K562 (cell line): ENCODE data around the gene HUNK. TPM values are rescaled to one million over a fixed set of nuclear protein-coding genes. Genes with fewer than 3 reads are reported as not detected.

Experiments used
- ATAC-seq: fragments of 200-7000 bp; cut with Tn5 transposase; 3 replicates; pipeline ENCODE4 v1.9.1; 2020; ENCODE audit warnings: moderate library complexity
- BruUV-seq: library from RNA; stranded (reverse); fragments of 400-500 nt; replicated peaks from 2 replicates; lab custom pipeline; 2021; lab: Mats Ljungman, UMichigan
- CTCF ChIA-PET: fragments of 300-600 bp; formaldehyde crosslinking; extraction: SDS; loops from one replicate; lab custom pipeline; 2021; ENCODE audit warnings: low intra/inter-chr PET ratio; lab: Yijun Ruan, JAX
- POLR2A ChIA-PET: fragments of 300-600, 350-650 bp; sonication (Branson Sonifier 250); formaldehyde crosslinking; extraction: SDS; loops from one replicate; lab custom pipeline; 2021; ENCODE audit warnings: antibody characterized with exemption, inconsistent platforms; lab: Yijun Ruan, JAX
- DNase-seq, 4 experiments: peaks; one replicate each; pipeline versions ENCODE4 v3.0.0 to v3.0.0-alpha.2; 2011 to 2018; ENCODE audit warnings: low spot score in 3 of 4, mixed read lengths in 3 of 4; ENCODE audit errors: extremely low read depth in 1 of 4
- FAIRE-seq: peaks from 2 replicates; lab custom pipeline; 2011; peaks lifted over from hg19 to GRCh38; lab: Jason Lieb, UNC
- H2AFZ ChIP-seq: 2 replicates; pipeline ENCODE4 v1.6.0; 2011; ENCODE audit warnings: low read depth, low read length, control low read depth, inconsistent platforms
- H3K27ac ChIP-seq: fragments of 200-600 bp; 3 replicates; pipeline ENCODE4 v1.8.0; 2011; ENCODE audit warnings: low read depth, mild to moderate bottlenecking, control low read depth, inconsistent platforms, low read length, moderate library complexity, mixed read lengths; ENCODE audit errors: extremely low read depth
- H3K27me3 ChIP-seq, 2 experiments: fragments of 300-600 bp in 1 of 2; 2 replicates in 1 of 2; 3 replicates in 1 of 2; pipeline versions ENCODE4 v1.6.0 to v1.8.0; 2011; ENCODE audit warnings: inconsistent platforms in 2 of 2, low read length in 2 of 2, mild to moderate bottlenecking in 1 of 2, mixed read lengths in 1 of 2, moderate library complexity in 1 of 2; ENCODE audit not compliant: control insufficient read depth in 2 of 2, insufficient read depth in 2 of 2
- H3K36me3 ChIP-seq: fragments of 300-600 bp; 3 replicates; pipeline ENCODE4 v1.8.0; 2011; ENCODE audit warnings: mild to moderate bottlenecking, low read length, inconsistent platforms; ENCODE audit not compliant: control insufficient read depth, insufficient read depth
- H3K4me1 ChIP-seq, 2 experiments: fragments of 200-600 bp in 1 of 2; replicated peaks in 1 of 2; 2 replicates in 1 of 2; 3 replicates in 1 of 2; pipeline versions ENCODE4 v1.5.1 to v1.8.0; 2011; ENCODE audit warnings: inconsistent platforms in 2 of 2, low read length in 2 of 2, mild to moderate bottlenecking in 1 of 2, mixed read lengths in 1 of 2, moderate library complexity in 1 of 2; ENCODE audit not compliant: control insufficient read depth in 2 of 2, insufficient read depth in 2 of 2
- H3K4me2 ChIP-seq: 2 replicates; pipeline ENCODE4 v1.6.1; 2011; ENCODE audit warnings: low read length, control low read depth, inconsistent platforms, mixed read lengths; ENCODE audit not compliant: insufficient read depth
- H3K4me3 ChIP-seq: fragments of 200-600 bp; sonication (generic), shearing (Covaris generic); 2 replicates; pipeline ENCODE4 v1.5.1; 2016; ENCODE audit warnings: control low read depth, inconsistent platforms
- H3K79me2 ChIP-seq: fragments of 200-600 bp; 3 replicates; pipeline ENCODE4 v1.8.0; 2011; ENCODE audit warnings: low read length, inconsistent platforms; ENCODE audit not compliant: control insufficient read depth, insufficient read depth
- H3K9ac ChIP-seq, 2 experiments: 2 replicates each; pipeline versions ENCODE4 v1.6.0 to v1.6.1; 2011; ENCODE audit warnings: low read depth in 2 of 2, low read length in 2 of 2, control low read depth in 1 of 2, inconsistent platforms in 1 of 2, mild to moderate bottlenecking in 1 of 2, mixed read lengths in 1 of 2; ENCODE audit not compliant: insufficient read depth in 1 of 2
- H3K9me1 ChIP-seq: one replicate; pipeline ENCODE4 v1.6.0; 2011; ENCODE audit warnings: inconsistent platforms, mild to moderate bottlenecking, low read length, moderate library complexity; ENCODE audit not compliant: control insufficient read depth, insufficient read depth
- H3K9me3 ChIP-seq: replicated peaks from 2 replicates; pipeline ENCODE4 v1.5.1; 2011; ENCODE audit warnings: low read depth, low read length, inconsistent platforms; ENCODE audit not compliant: control insufficient read depth, insufficient read depth
- H4K20me1 ChIP-seq: replicated peaks from 2 replicates; pipeline ENCODE4 v1.6.1; 2011; ENCODE audit warnings: low read length, inconsistent platforms, mixed read lengths; ENCODE audit not compliant: control insufficient read depth, insufficient read depth
- BCOR ChIP-seq: fragments of 450-650 bp; IDR thresholded peaks from 2 replicates; pipeline ENCODE4 v1.6.1; 2016
- HNRNPH1 ChIP-seq: fragments of 200-400 bp; formaldehyde crosslinking; optimal IDR thresholded peaks from 2 replicates; pipeline ENCODE3; 2017; ENCODE audit warnings: low read depth, mild to moderate bottlenecking, low read length, moderate library complexity
- IRF2 ChIP-seq: sonication (generic); formaldehyde crosslinking; IDR thresholded peaks from 2 replicates; pipeline ENCODE4 v1.8.1; 2022; ENCODE audit warnings: mild to moderate bottlenecking, missing genetic modification reagents
- MTA3 ChIP-seq: fragments of 450-650 bp; formaldehyde crosslinking; IDR thresholded peaks from 2 replicates; pipeline ENCODE4 v1.6.1; 2017; ENCODE audit warnings: mild to moderate bottlenecking, borderline replicate concordance
- RBM14 ChIP-seq: fragments of 200-400 bp; formaldehyde crosslinking; IDR thresholded peaks from 2 replicates; pipeline ENCODE4 v1.6.1; 2018; ENCODE audit warnings: low read depth, mild to moderate bottlenecking, low read length, moderate library complexity, borderline replicate concordance; ENCODE audit not compliant: insufficient read depth
- RBM34 ChIP-seq: fragments of 200-400 bp; formaldehyde crosslinking; IDR thresholded peaks from 2 replicates; pipeline ENCODE4 v1.6.1; 2018; ENCODE audit warnings: low read length, borderline replicate concordance; ENCODE audit not compliant: insufficient read depth
- ZNF507 ChIP-seq: conservative IDR thresholded peaks from 2 replicates; pipeline ENCODE4 v1.6.1; 2017; ENCODE audit warnings: missing genetic modification characterization, missing compliant biosample characterization
- ZNF584 ChIP-seq: fragments of 200-800 bp; sonication (Bioruptor generic); IDR thresholded peaks from 2 replicates; pipeline ENCODE4 v1.6.1; 2016; ENCODE audit warnings: low read depth, mild to moderate bottlenecking, missing genetic modification characterization, missing compliant biosample characterization
- ZNF766 ChIP-seq: fragments of 200-800 bp; sonication (Bioruptor generic); conservative IDR thresholded peaks from 2 replicates; pipeline ENCODE4 v1.6.1; 2016; ENCODE audit warnings: missing genetic modification characterization, missing compliant biosample characterization
- in situ Hi-C: fragments of 300-500 bp; cut with MboI; formaldehyde crosslinking; loops from 4 replicates; pipeline ENCODE4 v1.15.0; 2018; ENCODE audit warnings: inconsistent platforms, mixed read lengths
- intact Hi-C: fragments of 100-400 bp; cut with micrococcal nuclease; formaldehyde crosslinking; loops from 2 replicates; pipeline ENCODE4 v1.14.2; 2022
- polyA plus RNA-seq, 8 experiments: library from polyadenylated mRNA; depleted of rRNA in 4 of 8; stranded (reverse) in 5 of 8; unstranded in 3 of 8; fragments of >200 nt; fragmentation: Nextera tagmentation in 2 of 8; fragmentation: Illumina TruSeq in 1 of 8; extraction: Ambion mirVana in 2 of 8; extraction: Trizol in 1 of 8; gene quantifications; 2 replicates each; pipeline versions ENCODE4 v1.2.1 to v1.2.3, GENCODE V29; 2011 to 2014; ENCODE audit warnings: inconsistent platforms in 1 of 8, missing spikeins in 1 of 8
- total RNA-seq, 7 experiments: library from RNA; depleted of rRNA in 6 of 7; stranded (reverse); fragments of >200 nt in 6 of 7; fragmentation: Illumina TruSeq in 2 of 7; extraction: Trizol in 2 of 7; gene quantifications; 2 replicates each; pipeline versions ENCODE4 v1.2.1 to v1.2.3, GENCODE V29; 2011 to 2021; ENCODE audit warnings: low replicate concordance in 1 of 7

The HUNK gene
- total and polyA plus RNA-seq, 9 of the 15 experiments (the other 6 are each of a cell fraction or from before 2014, with no cell fraction given), result not detected

- Histone ChIP-seq H3K27ac (no peak overlapping the region), H3K4me2 (no peak overlapping the region), H3K4me1 (no peaks in the 10 kb centered on the region), H3K27me3 (peaks cover 0 to 12% of the 10 kb centered on the region in 2 experiments; a peak in 1 of 5 replicates), H2AFZ (no peak overlapping the region), H3K9ac (no peak overlapping the region), H3K4me3 (no peak overlapping the region), H3K36me3 (no peaks in the 10 kb centered on the region), H3K79me2 (no peaks in the 10 kb centered on the region), H4K20me1 (no peaks in the 10 kb centered on the region), H3K9me3 (no peaks in the 10 kb centered on the region), H3K9me1 (no peaks in the 10 kb centered on the region)
- in situ Hi-C loops, result no loop called here
- no peak for ATAC-seq
- intact Hi-C loops, result no loop called here
- CTCF ChIA-PET, result no interaction called here
- TF ChIP-seq HNRNPH1 (no peak), ZNF584 (CRISPR knock-in tag) (no peak), ZNF766 (no peak), MTA3 (no peak), ZNF507 (tag) (no peak), BCOR (no peak), RBM34 (no peak), IRF2 (CRISPR knock-in tag) (no peak), RBM14 (no peak)
- FAIRE-seq, result no peak
- POLR2A ChIA-PET, result no interaction called here
- BruUV-seq, result no TSS peak
- no peak for DNase-seq
Observed at GRCh38 chr21:31844206-31844605, 28.6 kb upstream of the HUNK start.
